CD4-positive, alpha-beta T cell treated with Interleukin-4 for 4 hours (primary cell): Measurements from ENCODE around the gene EMX2.
"Not testable (repeated sequence)": the region's sequence is repeated elsewhere in the genome, so short reads cannot be mapped to it uniquely, and the experiment has no call there.

Source experiments
- DNase-seq: peaks from one replicate; pipeline ENCODE4 v3.0.0-alpha.2; 2020

EMX2 gene

DNA sequence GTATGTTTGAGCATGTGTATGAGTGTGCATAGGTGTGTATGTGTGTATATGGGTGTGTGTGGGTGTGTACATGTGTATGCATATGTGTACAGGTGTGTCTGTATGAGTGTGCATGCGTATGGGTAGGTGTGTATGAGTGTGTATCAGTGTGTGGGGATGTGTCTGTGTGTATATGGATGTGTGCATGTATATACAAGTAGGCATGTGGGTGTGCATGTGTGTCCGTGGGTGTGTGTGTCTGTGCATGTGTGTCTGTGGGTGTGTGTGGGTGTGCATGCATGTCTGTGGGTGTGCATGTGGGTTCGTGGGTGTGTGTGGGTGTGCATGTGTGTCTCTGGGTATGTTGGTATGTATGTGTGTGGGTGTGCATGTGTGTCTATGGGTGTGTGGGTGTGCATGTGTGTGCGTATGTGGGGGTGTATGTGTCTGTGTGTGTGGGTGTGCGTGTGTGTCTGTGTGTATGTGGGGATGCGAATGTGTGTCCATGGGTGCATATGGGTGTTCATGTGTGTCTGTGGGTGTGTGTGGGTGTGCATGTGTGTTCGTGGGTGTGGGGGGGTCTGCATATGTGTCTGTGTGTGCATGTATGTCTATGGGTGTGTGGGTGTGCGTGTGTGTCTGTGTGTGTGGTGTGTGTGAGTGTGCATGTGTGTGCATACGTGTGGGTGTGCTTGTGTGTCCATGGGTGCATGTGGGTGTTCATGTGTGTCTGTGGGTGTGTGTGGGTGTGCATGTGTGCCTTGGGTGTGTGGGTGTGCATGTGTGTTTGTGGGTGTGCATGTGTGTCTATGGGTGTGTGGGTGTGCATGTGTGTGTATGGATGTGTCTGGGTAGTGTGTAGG lies 20.6 kb downstream of the EMX2 start:
- DNase-seq, result no peak

GRCh38 chr10:117563780-117564179 lies 21.2 kb downstream of the EMX2 start:
- no peak for DNase-seq

DNA sequence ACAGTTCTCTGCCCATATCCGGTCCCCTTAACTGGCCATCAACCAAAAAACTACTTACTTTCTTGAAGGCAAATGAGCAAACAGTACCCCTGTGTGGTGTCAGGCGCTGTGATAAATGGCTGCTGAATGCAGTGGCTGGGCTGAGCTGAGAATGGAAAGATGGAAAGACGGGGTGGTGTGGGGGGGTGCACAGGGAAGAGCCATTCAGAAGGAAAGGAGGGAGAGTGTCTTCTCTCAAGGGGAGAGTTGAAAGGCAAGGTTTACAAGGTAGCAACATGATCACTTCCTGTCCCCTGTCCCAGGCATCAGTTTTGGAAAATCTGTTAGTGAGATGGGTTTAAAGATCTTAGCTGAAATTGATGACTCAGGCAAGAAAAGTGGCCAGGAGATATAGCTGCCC lies 22.5 kb downstream of the EMX2 start:
- no peak for DNase-seq

- no peak for DNase-seq
These were observed 25.8 kb downstream of the EMX2 start for GRCh38 chr10:117568334-117568733.

DNA sequence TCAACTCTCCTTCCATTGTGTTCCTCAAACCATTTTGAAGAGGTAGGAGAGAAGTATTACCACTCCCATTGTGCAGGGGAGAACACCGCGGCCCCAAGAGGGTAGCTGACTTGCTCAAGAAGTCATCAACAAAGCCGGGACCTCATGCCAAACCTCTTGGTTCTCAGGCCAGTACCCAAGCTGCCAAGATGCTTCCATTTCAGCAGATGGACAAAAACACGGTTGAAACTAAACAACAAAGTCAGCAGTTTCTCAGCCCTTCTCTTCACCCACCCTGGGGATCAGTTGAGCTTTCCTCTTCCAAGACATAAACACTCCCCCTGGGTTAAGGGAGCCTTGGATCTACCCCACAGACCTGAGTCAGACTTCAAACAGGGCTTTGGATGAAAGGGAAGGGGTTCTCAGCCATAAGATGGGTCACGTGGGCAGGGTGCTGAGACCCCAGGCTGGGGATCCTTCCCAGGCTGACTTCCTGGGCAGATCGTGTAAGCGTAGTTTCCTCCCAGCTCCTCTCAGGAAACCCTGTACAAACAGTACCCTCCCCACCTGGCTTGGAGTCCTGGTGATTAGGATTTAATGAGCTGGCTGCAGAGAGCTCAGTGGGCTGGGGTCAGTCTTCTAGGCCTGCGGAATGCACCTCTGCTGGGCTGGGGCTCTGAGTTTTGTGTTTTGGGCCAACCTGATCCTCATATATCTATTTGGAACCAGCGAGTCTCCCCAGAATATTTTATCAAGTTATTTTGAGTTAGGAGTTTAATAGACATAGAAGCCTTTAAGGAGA lies 27.3 kb downstream of the EMX2 start:
- no peak for DNase-seq

- no peak for DNase-seq
These were observed 28.3 kb downstream of the EMX2 start for GRCh38 chr10:117570880-117571279.

- DNase-seq, result no peak
These were observed 32.1 kb downstream of the EMX2 start for GRCh38 chr10:117574498-117575146.

DNA sequence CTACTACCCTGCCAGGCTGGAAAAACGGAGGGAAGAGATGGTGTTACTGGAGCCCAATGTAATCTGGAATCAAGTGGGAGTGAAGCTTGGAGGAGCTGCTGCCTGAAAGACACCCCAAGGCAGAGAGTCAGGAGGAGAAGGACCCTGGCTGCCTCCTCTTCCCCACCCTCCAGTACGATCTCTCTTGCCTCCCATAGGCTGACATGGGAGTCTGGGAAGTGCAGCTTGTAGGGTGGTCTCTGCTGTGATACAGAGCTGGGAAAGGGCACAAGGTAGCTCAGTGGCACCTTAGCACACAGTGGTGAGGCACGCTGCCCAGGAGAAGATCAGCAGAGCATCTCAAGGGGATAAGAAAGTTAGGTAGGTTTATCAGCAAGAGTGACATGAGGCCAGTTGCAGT lies 35.9 kb downstream of the EMX2 start:
- DNase-seq, result no peak

GRCh38 chr10:117578999-117579590 lies 36.5 kb downstream of the EMX2 start:
- DNase-seq, result no peak

GRCh38 chr10:117581961-117582360 lies 39.4 kb downstream of the EMX2 start:
- no peak for DNase-seq

- not testable (repeated sequence) for DNase-seq
These were observed 42.3 kb downstream of the EMX2 start for GRCh38 chr10:117584831-117585230.

GRCh38 chr10:117587036-117587435 lies 44.5 kb downstream of the EMX2 start:
- DNase-seq, result no peak

DNA sequence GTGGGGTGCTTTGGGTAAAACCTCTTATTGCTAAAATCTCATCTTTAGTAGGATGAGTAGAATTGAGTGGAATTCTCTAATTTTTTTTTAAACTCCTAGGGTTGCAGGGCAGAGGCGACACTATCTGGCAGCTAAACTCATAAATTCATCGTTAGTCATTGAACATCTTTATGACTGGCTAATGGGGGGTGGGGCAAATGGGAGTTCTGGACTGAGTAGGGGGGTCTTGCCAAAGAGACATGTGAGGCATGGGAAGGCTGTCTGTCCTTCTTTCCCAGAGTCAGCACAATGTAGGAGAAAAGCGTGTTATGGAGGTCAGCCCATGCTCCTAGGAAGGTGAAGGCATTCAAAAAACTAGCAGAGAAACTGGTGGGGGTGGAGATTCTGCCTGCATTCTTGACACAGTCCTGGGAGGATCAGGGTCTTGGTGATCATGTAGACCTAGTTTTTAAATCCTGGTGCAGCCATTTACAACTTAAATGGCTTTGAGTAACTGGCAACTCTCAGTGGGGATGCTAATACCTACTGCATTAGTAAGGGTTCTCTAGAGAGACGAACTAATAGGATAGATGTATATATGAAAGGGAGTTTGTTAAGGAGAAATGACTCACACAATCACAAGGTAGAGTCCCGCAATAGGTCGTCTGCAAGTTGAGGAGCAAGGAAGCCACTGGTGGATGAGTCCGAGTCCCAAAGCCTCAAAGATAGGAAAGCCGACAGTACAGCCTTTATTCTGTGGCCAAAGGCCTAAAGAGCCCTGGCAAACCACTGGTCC lies 47.7 kb downstream of the EMX2 start:
- no peak for DNase-seq

DNA sequence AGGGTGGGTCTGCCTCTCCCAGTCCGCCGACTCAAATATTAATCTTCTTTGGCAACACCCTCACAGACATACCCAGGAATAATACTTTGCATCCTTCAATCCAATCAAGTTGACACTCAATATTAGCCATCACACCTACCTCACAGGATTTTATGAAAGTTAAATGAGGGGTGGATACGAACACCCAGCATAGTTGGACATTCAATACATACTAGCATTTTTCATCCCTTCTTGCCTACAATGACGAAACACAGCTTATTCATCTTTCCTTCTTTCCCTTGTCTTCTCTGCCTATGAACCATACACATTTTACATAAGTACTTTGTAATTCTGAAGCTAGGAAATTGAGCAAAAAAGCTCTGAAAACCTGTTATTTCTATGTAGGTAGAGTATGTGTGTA lies 48.5 kb downstream of the EMX2 start:
- no peak for DNase-seq

DNA sequence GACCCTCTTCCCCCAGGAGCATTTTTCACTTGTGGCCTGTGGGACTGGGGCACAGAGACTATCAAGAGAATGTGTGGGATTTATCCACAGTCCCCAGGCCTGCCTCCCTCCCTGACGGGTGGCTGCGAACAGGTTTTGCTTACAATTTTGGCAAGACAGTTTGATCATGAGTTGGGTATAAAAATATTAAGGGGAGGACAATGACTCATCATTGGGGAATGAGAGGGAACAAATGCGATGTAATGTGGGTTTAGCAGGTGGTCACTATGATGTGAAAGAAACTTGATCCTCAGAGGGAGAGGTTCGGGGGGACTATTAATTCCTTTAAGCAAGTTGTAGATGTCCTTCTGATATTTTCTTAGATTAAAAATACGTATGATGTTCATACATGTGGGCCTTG lies 52.2 kb downstream of the EMX2 start:
- no peak for DNase-seq

GRCh38 chr10:117596706-117597105 lies 54.2 kb downstream of the EMX2 start:
- no peak for DNase-seq

DNA sequence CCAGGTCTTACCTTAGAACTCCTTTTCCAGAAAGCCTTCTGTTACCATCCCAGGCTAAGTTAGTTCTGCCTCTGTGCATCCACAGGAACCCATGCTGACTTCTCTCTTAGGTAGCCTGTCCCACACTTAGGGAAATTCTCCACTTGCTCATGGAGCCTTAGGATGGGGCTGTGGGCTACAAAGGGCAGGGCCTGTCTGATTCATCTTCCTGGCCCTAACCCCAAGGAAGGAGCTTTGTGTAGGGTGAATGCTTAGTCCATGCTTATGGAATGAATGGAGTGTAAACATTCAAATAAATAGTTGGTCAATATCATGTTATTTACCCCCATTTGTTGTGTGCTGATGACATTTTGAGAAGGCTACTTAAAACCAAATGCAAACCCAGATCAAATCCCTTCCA lies 54.7 kb downstream of the EMX2 start:
- DNase-seq, result no peak
